Fibroblast of skin of left quadriceps (primary cell): ENCODE measurements around the gene BAHCC1.

ENCODE experiments used
- DNase-seq, 2 experiments: peaks; one replicate each; pipeline ENCODE4 v3.0.0-alpha.2; 2013; ENCODE audit warnings: low read depth in 2 of 2

Gene BAHCC1

DNA sequence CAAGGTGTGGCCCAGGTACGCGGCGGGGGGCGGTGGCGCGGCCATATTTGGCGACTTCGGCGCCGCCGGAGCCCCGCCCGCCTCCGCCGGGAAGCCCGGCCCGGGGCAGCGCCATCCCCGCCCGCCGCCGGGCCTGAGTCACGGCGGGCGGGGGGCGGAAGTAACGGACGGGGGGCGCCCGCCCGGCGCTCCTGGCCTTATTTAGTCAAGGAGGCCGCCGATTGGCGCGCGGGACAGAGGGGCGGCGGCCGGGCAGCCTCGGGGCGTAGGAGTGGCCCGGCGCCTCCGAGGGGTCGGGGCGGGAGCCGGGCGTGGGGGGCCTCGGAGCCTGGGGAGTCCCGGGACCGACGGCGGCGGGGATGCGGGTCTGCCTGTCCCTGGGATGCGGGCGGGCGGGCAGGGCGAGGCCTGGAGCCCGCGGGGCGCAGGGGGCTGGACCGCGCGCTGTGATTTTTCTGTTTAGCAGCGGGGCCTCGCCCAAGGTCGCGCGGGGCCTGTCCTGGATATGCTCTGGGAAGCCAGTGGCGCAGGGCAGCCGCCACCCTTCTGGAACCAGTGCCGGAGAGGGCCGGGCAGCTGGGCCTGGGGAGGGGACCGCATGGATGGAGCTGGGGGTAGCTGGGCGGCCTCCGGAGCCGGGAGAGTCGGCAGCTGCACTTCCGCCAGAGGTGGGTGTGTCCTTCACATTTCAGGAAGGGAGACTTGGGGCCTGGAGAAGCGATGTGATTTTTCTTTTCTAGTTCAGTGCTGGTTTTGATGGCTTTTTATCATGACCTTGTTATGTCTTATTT is 119.7 kb downstream of the BAHCC1 start:
- peak; percentile 85 to 88 for DNase-seq

DNA sequence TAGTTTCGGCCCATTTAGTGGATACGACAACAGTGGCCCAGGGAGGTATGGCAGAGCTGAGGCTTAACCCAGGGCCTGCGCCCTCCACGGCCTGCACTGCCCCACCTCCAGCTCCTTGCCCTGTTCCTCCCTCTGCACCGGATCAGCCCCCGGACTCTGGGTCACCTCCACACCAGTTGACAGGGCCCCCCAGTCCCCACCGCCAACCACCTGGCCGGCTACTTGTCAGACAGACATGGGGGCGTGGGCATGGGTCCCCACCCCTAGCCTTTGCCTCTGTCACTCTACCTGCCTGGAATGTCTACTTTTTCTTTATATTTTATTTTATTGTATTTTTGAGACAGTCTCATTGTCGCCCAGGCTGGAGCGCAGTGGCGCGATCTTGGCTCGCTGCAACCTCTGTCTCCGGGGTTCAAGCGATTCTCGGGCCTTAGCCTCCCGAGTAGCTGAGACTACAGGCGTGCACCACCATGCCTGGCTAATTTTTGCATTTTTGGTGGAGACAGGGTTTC is 120.3 kb downstream of the BAHCC1 start:
- no peak for DNase-seq
